G401 (cell line): Measurements from ENCODE around the gene NSMCE3. TPM values are rescaled to one million over a fixed set of nuclear protein-coding genes. Genes with fewer than 3 reads are reported as not detected.
A peak's percentile ranks its signal among the peaks of the same experiment; 100 is the strongest.

Experiments
- DNase-seq: peaks from one replicate; pipeline ENCODE4 v3.0.0-alpha.2; 2015; ENCODE audit warnings: low spot score
- in situ Hi-C: cut with HindIII; loops from 2 replicates; pipeline ENCODE4 v1.10.0; 2016; ENCODE audit warnings: low sequenced_read_pairs, mixed read lengths
- total RNA-seq: library from RNA; depleted of rRNA; stranded (reverse); fragments of >200 nt; shearing (Covaris generic); gene quantifications from 2 replicates; pipeline ENCODE4 v1.2.3, GENCODE V29; 2014; rRNA removed

The NSMCE3 gene
- total RNA-seq, result 10.0 and 15.1 TPM in 2 replicates

DNA sequence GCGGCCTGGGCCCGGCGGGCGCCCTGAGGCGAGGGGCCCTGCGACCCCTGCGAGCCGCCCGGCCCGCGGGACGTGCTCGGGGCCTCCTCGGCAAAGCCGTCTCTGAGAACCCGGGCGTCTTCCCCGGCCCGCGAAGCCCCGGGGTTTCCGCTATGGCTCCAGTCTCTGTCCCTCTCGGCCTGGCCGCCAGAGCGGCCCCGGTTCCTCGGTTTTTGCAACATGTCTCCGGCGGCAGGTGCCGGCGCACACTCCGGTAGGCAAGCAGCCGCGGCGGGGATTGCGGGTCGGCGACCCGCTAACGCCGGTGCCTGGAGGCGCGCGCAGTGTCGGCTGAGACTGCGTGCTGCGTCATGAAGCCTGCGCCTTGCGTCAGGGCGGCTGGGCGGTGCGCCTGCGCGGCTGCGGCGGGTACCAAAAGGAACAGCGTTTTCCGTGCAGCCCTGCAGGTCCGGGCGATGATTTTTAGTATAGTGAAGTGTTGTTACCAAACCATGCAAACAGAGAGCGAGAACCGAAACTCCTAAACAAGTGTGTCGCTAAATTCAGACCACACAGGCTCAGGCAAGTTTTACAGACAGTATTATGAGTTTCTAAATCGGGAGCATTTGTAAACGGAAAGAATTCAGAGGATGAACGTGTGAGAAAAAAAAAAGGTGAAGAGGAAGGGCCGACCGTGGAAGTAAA, at the start of gene NSMCE3:
TSS of gene NSMCE3 (minus strand) at position 338 of the 684 bp plus-strand sequence. CDS start at position 221, 117 bp downstream.
- peak; percentile 90 for DNase-seq
- in situ Hi-C loops, result no loop called here

DNA sequence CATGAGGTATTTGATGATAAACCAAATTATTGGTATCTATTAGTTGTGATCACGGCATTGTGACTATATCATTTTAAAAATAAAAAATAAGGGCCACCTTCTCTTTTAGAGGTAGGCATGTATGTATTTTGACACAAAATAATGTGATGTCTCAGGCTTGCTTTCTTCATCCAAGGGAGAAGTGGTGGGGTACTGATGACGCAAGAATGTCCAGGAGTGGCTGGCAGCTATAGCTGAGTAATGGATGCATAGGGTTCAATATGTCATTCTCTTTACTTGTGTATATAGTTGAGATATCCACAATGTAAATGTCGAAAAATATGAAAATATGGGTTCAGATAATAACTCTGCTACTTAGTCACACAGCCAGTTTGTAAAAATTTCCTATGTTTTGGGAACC, 46.8 kb upstream of the NSMCE3 start:
- in situ Hi-C loops, result no loop called here
- DNase-seq, result no peak

DNA sequence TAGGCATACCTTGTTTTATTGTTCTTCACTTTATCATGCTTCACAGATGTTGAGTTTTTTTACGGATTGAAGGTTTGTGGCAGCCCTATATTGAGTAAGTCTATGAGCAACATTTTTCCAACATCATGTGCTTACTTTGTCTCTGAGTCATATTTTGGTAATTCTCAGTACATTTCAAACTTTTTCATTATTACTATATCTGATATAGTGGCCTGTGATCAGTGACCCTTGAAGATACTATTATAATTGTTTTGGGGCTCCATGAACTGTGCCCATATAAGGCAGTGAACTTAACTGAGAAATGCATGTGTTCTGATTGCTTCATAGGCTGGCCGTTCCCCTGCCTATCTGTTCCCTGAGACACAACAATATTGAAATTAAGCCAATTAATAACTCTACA, 42.8 kb upstream of the NSMCE3 start:
- in situ Hi-C loops, result no loop called here
- no peak for DNase-seq

DNA sequence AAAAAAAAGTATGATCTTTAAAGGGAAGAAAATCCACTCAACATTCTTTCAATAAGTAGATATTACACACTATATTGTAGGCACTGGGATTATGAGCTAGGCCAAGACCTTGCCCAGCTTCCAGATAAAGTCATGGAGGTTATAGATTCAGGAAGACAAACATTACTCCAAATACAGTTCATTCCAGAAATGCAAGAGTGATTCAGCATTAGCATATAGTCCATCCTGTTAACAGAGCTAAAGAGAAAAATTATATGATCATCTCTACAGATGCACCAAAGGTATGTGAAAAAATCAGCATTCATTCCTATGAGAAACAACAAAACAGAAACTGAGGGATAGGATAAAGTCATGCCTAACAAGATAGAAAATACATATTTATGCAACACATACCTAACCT, 42.1 kb upstream of the NSMCE3 start:
- in situ Hi-C loops, result no loop called here
- no peak for DNase-seq

DNA sequence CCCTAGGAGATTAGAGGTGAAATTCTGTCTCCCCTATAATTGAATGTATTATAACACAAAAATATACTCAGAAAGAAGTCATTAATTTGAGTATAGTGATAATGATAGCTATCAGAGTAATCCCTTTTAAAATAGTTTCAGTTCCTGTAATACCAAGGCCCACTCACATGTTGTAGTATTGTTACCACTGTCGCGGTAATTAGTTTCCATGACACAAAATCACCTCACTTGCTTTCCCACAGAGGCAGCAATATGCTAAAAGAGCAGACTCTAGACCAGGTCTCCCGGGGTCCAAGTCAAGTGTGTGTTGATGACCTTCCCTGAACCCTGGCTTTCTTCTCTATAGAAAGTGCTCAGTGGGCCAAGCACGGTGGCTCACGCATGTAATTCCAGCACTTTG, 39.5 kb upstream of the NSMCE3 start:
- in situ Hi-C loops, result no loop called here
- no peak for DNase-seq

DNA sequence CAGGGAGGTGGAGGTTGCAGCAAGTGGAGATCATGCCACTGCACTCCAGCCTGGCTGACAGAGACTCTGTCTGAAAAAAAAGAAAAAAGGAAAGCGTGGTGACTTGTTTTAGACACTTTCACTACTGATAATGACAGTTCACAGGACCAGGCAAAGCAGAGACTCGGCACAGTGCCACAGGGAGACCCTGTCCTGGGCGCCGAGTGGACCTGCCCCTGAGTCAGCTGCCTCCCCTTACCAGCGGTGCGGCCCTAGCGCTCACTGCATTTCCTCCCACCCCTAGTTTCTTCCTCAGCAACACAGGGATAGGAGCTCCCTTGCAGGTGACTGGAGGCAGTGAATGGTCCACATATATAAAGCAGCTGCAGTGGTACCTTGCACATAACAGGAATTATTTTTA, 38.7 kb upstream of the NSMCE3 start:
- in situ Hi-C loops, result no loop called here
- DNase-seq, result no peak

DNA sequence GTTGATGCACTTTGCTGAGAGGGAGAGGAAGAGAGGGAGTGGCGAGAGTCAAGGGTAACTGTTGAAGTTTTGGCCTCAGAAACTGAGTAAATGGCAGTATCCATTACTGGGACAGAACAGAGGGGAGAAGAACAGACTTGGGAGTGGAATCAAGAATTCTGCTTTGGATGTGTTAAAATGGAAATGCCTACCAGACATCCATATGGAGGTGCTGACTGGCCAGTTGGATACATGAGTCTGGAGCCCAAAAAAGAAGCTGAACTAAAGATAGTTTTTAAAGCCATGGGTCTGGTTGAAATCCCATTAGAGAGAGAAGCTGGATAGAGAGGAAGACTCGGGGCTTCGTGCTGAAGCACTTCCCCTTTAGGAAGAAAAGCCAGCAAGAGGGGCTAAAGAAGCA, 35.9 kb upstream of the NSMCE3 start:
- in situ Hi-C loops, result no loop called here

DNA sequence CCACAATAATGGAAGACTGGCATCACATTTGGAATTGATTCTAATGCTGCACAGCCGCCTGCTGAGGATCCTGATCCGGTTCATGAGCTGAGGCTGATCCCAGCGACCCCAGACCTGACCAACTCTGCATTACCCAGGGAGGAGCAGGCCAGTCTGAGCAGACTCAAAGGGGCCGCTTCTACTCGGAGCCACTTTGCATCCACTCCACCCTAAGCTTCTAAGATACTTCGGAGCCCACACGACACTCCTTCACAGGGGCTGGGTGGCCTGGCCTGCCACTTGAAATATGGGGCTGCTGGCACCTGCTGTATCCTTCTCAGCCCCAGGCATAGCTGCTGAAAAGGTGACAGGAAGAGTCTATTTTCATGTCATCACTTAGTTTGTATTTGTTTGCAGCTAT, 33.2 kb upstream of the NSMCE3 start:
- in situ Hi-C loops, result no loop called here
- no peak for DNase-seq

More for the DNA sequence above, 35.9 kb upstream of the NSMCE3 start:
- DNase-seq, result no peak

DNA sequence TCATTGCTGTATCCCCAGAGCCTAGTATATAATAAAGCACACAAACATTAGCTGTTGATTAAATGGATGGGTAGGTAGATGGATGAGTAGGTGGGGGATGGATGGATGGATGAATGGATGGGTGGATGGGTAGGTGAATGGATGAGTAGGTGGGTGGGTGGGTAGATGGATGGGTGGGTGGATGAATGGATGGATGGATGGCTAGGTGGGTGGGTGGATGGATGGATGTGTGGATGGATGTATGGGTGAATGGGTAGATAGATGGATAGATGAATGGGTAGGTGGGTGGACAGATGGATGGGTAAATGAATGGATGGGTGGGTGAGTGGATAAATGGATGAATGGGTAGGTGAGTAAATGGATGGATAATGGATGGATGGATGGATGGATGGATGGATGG, 30.2 kb upstream of the NSMCE3 start:
- in situ Hi-C loops, result no loop called here
- no peak for DNase-seq

DNA sequence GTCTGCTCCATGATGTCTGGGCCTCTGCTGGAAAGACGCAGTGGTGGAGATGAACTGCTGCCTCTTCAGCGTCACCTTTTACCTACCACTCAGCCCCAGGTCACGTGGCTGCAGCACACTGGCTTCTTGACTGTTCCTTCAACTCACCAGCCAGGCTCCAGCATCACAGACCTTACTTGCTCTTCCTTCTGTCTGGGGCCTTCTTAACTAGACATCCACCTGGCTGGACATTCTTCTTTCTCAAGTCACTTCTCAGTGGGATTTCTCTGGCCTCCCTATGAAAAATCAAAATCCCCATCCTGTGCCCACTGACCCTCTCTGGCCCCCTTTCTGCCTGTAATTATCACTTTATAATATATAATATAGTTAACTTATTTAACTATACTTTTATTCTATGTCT, 29.7 kb upstream of the NSMCE3 start:
- DNase-seq, result no peak
- in situ Hi-C loops, result no loop called here

DNA sequence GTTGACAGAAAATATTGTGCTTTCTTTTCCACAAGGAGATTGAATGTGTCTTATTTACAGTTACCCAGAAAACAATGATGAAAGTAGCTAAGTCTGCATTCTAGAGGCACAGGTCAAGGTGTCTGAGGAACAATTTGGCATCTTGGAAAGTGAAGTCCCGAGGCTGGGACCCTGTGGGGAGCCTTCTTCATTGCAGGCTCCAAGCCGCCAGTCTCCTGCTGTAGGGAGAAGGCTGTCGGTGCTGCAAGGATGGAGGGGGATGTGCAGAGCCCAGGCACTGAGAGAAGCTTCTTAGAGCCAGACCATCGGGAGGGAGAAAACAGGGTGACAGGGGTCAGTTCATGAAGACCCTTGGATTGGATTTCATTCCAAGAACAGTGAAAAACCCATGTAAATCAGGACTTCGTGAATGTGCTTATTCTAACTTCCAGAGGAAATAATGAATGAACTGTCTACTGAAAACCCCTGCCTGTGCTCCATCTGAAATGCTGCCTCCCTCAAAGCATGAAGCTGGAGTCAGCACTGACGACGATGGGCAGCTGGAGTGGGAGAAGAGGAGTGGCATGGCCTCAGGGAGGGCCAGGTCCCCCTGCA, 25.2 kb upstream of the NSMCE3 start:
- in situ Hi-C loops, result no loop called here
- no peak for DNase-seq

DNA sequence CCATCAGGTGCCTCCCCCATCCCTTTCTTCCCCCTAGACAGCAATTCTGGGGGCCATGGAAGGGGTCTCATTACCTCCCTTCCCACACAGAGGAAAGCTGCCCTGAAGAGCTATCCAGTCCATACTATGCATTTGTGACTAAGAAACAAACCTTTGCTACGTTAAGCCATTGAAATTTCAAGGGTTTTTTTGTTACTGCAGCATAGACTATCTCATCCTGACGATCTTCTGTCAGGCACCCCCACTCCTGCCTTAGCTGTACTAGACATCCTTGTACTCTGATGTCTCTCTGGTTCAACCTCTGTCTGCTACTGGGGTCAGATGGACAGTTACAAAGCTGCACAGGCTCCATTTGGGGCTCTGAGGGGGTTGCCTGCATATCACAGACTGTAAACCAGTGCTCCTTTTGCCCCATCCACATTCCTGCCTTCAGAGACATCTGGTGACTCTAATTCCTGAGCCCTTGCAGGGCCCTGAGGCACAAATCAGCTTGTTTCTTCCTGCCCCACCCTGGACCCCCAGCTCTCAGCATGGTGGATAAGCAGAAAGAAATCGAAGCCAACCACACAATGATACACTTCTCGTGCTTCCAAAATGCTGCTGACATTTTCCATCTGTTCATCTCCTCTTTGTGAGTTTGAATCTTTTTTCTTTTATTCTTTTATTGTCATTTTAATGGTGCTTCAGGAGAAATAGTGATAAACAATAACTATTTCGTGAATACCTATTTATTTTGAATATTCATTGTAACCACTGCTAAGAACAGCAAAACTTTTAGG, 21.6 kb upstream of the NSMCE3 start:
- DNase-seq, result no peak
- in situ Hi-C loops, result no loop called here

DNA sequence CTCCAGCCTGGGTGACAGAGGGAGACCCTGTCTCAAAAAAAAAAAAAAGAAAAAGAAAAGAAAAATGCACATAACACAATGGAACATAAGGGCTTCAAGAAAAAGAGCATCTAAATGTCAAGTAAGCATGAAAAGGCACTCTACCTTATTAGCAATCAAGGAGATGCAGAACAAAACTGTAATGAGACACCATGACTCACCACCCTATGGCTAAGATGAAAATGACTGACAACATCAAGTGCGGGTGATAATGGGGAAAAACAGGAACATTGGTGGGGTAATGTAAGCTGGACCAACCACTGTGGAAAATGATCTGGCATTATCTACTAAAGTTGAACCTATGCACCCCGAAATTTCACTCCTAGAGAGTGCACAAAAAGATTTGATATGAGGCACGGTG, 19.6 kb upstream of the NSMCE3 start:
- no peak for DNase-seq
- in situ Hi-C loops, result no loop called here

DNA sequence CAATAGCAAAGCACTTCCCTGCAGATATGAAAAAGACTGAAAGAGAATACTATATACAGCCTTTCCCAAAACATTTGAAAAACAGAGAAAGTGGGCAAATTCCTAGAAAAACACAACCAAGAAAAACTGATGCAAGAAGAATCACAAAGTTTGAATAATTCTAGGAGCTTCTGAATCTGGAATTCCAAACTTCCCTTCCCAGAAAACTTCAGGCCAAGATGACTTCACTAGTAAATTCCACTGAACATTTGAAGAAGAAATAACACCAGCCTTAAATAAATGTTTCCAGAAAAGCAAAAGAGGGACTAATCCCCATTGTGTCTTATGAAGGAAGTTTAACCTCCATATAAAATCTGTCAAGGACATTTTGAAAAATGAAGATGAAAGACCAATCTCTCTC, 15.8 kb upstream of the NSMCE3 start:
- in situ Hi-C loops, result no loop called here
- no peak for DNase-seq

DNA sequence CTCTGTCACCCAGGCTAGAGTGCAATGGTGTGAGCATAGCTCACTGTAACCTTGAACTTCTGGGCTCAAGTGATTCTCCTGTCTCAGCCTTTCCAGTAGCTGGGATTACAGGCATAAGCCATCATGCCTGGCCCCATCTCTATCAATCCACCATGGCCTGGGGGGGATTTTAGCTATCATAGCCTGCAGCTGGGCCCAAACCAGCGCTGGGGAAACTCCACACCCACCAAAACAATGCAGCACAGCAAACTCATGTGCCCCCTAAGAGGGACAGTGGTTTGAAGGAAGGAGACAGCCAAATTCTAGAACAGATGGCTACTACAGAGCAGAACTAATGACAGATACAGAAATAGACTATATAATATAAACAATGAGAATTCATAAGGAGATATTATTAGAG, 13.8 kb upstream of the NSMCE3 start:
- in situ Hi-C loops, result no loop called here

DNA sequence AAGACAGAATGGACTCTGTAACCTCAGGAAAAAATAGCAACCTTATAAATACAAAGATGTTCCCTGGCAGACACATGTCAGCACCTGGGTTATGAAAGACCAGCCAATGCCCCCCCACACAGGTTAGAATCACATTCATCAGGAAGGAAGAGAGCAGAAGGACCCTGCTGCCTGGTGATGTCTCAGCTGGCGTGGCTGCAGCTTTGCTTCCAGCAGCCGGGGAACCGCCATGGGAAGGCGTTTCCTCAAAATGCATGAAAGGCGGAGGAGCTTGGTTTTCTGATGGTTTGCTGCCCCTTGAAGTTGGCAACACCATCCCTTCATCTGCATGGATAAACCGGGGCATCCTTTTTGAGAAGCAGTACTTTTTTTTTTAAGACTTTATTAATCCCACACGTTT, 10.9 kb upstream of the NSMCE3 start:
- DNase-seq, result no peak
- in situ Hi-C loops, result no loop called here

More for the DNA sequence above, 13.8 kb upstream of the NSMCE3 start:
- DNase-seq, result no peak

DNA sequence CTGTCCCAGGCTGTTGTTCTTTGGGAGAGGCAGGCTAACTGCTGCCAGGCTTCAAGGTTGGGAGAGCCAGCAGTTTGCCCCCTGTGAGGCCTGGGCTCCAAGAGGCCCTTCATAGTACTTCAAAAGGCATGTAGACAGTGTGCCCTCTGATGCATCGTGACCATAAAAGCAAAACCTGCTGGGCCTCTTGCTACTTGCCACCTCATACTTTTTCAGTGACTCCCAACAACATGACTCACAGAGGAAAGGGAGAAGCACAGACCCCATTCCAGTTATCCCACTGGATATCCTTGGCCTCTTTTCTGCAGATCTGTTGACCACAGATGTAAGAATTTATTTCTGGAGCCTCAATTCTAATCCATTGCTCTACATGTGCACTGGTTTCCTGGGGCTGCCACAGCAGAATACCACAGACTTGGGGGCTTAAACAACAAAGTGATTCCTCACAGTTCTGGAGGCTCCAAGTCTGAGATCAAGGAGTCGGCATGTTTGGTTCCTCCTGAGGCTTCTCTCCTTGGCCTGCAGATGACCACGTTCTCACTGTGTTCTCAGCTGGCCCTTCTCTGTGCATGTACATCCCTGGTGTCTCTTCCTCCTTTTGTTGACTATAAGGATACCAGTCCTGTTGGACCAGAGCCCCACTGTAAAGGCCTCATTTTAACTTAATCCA, 8.9 kb upstream of the NSMCE3 start:
- DNase-seq, result no peak

DNA sequence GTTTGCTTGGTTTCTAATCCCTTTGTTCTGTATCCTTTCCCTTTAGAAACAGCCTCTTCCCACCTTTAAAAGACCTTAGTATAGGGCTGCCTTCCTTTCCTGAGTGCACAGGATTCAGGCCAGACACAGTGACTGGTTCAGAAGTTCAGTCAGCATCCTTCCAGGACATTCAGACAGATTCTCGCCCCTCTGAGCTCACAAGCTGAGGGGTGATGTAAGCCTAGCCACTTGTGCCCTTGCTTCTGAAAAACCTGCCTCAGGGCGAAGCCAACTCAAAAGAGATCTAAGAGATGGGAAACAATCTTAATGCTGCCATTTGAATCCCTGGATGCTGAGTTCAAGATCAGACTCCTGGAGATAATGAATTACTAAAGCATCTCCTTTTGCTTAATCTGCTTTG, 6.7 kb upstream of the NSMCE3 start:
- no peak for DNase-seq
- in situ Hi-C loops, result no loop called here

More for the DNA sequence above, 8.9 kb upstream of the NSMCE3 start:
- in situ Hi-C loops, result no loop called here

DNA sequence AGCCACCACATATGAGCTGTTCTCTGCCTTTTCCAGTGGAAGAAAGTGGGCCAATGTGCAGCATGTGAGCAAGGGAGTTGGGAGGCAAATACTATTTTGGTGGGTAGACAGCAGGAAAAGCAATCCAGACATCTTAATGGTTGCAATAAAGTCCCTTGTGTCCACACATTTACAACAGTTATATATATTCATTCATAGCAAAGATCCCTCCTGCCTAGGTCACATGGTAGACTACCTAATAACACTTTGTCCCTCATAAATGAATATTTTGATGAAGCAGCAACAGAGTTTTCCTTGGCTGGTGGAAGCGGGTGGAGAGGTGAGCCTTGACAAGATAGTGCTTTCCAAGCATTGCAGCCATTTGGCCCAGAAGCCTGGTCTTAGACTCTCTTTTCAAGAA, 6.2 kb upstream of the NSMCE3 start:
- DNase-seq, result no peak
- in situ Hi-C loops, result no loop called here

DNA sequence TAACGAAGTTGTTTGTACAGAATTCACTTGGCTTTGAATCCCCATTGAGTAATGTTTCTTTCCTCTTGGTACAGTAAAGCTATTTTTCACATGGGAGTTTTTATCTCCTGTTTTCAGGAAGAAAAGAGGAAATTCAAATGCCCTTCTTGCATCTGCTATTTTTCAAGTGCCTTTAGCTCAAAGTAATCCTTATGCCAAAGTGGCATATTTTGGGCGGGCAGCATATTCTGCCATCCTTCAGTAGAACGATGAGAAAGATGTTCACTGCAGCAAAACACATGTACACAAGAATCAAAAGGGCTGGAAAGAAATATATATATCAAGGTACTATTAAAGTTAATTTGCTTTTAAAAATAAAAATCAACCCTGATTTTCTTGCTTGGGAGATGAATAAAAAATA, 5.3 kb upstream of the NSMCE3 start:
- in situ Hi-C loops, result no loop called here
- DNase-seq, result no peak
